OCI-M1 (cell line): ENCODE results near the gene PTDSS2.
"Not testable (repeated sequence)": the region's sequence is repeated elsewhere in the genome, so short reads cannot be mapped to it uniquely, and the experiment has no call there.

ENCODE experiments used
- DNase-seq: peaks from one replicate; lab custom pipeline; 2025; lab: John Stamatoyannopoulos, UW

PTDSS2 gene

GRCh38 chr11:450809-451451 lies 851 bp downstream of the PTDSS2 start:
- DNase-seq = peak; percentile 77

GRCh38 chr11:451738-452137 lies 1.7 kb downstream of the PTDSS2 start:
- no peak for DNase-seq

- no peak for DNase-seq
Observed at GRCh38 chr11:452203-452744, 2.2 kb downstream of the PTDSS2 start.

GRCh38 chr11:452916-453527 lies 2.9 kb downstream of the PTDSS2 start:
- DNase-seq = no peak

- no peak for DNase-seq
Observed at GRCh38 chr11:453564-453963, 3.5 kb downstream of the PTDSS2 start.

GRCh38 chr11:454043-454442 lies 4.0 kb downstream of the PTDSS2 start:
- no peak for DNase-seq

- DNase-seq = no peak
Observed at GRCh38 chr11:454801-455565, 4.9 kb downstream of the PTDSS2 start.

GRCh38 chr11:455566-456147 lies 5.6 kb downstream of the PTDSS2 start:
- DNase-seq = no peak

GRCh38 chr11:456533-456932 lies 6.5 kb downstream of the PTDSS2 start:
- DNase-seq = no peak

GRCh38 chr11:457111-457760 lies 7.2 kb downstream of the PTDSS2 start:
- no peak for DNase-seq

GRCh38 chr11:459511-460220 lies 9.6 kb downstream of the PTDSS2 start:
- DNase-seq = no peak

- no peak for DNase-seq
Observed at GRCh38 chr11:460331-461199, 10.5 kb downstream of the PTDSS2 start.

- no peak for DNase-seq
Observed at GRCh38 chr11:461626-462025, 11.5 kb downstream of the PTDSS2 start.

GRCh38 chr11:462107-462890 lies 12.2 kb downstream of the PTDSS2 start:
- no peak for DNase-seq

- no peak for DNase-seq
Observed at GRCh38 chr11:464316-464715, 14.2 kb downstream of the PTDSS2 start.

- no peak for DNase-seq
Observed at GRCh38 chr11:465896-466530, 15.9 kb downstream of the PTDSS2 start.

GRCh38 chr11:468036-468435 lies 18.0 kb downstream of the PTDSS2 start:
- no peak for DNase-seq

- DNase-seq = no peak
Observed at GRCh38 chr11:468493-468892, 18.4 kb downstream of the PTDSS2 start.

GRCh38 chr11:469026-469683 lies 19.1 kb downstream of the PTDSS2 start:
- not testable (repeated sequence) for DNase-seq
